HK-2 (cell line): ENCODE data around the gene HDAC4.

Source experiments
- DNase-seq: peaks from one replicate; pipeline ENCODE4 v3.0.0-alpha.2; 2018; ENCODE audit not compliant: unreplicated experiment

Gene HDAC4

GRCh38 chr2:239234191-239235175, 166.3 kb downstream of the HDAC4 start:
- no peak for DNase-seq

GRCh38 chr2:239233576-239233975, 167.2 kb downstream of the HDAC4 start:
- no peak for DNase-seq

GRCh38 chr2:239232195-239232578, 168.6 kb downstream of the HDAC4 start:
- no peak for DNase-seq

- DNase-seq: no peak
Observed at GRCh38 chr2:239231231-239232194, 169.3 kb downstream of the HDAC4 start.

GRCh38 chr2:239230318-239231052, 170.3 kb downstream of the HDAC4 start:
- DNase-seq: no peak

GRCh38 chr2:239229545-239230279, 171.1 kb downstream of the HDAC4 start:
- DNase-seq: no peak

- no peak for DNase-seq
Observed at GRCh38 chr2:239227661-239228371, 173.0 kb downstream of the HDAC4 start.

- no peak for DNase-seq
Observed at GRCh38 chr2:239226677-239227581, 173.9 kb downstream of the HDAC4 start.

- DNase-seq: no peak
Observed at GRCh38 chr2:239225871-239226561, 174.8 kb downstream of the HDAC4 start.

- no peak for DNase-seq
Observed at GRCh38 chr2:239225371-239225851, 175.4 kb downstream of the HDAC4 start.

GRCh38 chr2:239224955-239225354, 175.9 kb downstream of the HDAC4 start:
- no peak for DNase-seq

- no peak for DNase-seq
Observed at GRCh38 chr2:239224199-239224570, 176.6 kb downstream of the HDAC4 start.

GRCh38 chr2:239223310-239224198, 177.3 kb downstream of the HDAC4 start:
- no peak for DNase-seq

GRCh38 chr2:239222706-239223309, 178.0 kb downstream of the HDAC4 start:
- no peak for DNase-seq

- DNase-seq: no peak
Observed at GRCh38 chr2:239222312-239222660, 178.5 kb downstream of the HDAC4 start.

- DNase-seq: no peak
Observed at GRCh38 chr2:239220981-239221396, 179.8 kb downstream of the HDAC4 start.

- DNase-seq: no peak
Observed at GRCh38 chr2:239220341-239220740, 180.5 kb downstream of the HDAC4 start.
